ENCODE data around the gene TCP11L2. TPM values are rescaled to one million over a fixed set of nuclear protein-coding genes. Genes with fewer than 3 reads are reported as not detected.

TCP11L2 gene
- total and polyA plus RNA-seq, 2 of the 13 experiments (the other 11 are each of a cell fraction or from before 2014, with no cell fraction given) = 4.6 to 24.1 TPM

DNA sequence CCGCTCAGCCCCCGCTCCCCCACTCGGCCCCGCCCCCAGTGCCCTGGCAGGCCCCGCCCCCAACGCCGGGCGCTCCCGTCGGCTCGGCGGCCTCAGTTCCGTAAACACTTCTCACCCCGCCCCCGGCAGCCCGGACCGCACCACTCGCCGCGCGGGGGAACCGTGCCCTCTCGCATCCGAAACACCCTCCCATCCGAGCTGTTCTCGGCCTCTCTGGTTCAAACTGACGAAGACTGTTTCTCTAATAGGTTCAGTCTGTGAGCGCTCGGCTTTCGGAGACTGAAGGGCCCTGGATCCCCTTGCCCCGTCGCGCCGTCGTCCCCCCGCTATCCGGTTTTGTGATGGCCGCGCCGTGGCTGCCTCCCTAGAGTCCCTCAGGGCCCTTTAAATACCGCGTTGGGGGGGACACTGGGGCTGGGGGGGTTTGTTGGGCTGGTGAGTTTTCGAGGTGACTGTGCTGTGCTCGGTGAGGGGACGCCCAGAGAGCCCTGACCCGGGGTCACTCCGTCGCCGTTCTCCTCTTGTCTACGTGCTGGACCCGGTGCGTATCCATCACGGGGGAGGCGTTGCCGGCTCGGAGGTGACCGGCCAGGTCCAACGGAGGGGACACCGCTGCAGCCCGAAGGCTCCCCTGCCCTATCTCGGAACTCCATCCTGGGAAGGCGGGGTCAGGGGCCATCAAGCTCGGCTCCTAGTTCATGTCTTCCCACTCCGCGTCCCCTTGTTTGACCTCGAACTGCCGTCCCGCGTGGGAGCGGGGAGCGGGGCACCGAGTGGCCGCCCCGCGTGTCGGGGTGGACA is at the start of gene TCP11L2 (continued):
- TF ChIP-seq ZNF274 (CRISPR knock-in tag; IDR thresholded peaks at IDR 0.05) = no peak
- no peak; the same call in 1 of the 2 replicates for TF ChIP-seq ZNF343 (CRISPR knock-in tag; IDR thresholded peaks at IDR 0.05)
- no peak for TF ChIP-seq ZNF557 (CRISPR knock-in tag; IDR thresholded peaks at IDR 0.05)
- no peak for TF ChIP-seq ZNF232 (CRISPR knock-in tag; IDR thresholded peaks at IDR 0.05; ENCODE audit: borderline replicate concordance)
- peak; percentile 42 to 56; a peak in 3 of 4 replicates for TF ChIP-seq POLR2A (IDR thresholded peaks at IDR 0.05; ENCODE audit: insufficient read depth in 1 of 2, low read depth in 2 of 2, low read length in 2 of 2)
- peak; percentile 25; the same call in 1 of the 2 replicates for TF ChIP-seq ZNF230 (CRISPR knock-in tag; IDR thresholded peaks at IDR 0.05)
- TF ChIP-seq ZNF552 (CRISPR knock-in tag; IDR thresholded peaks at IDR 0.05; ENCODE audit: borderline replicate concordance) = 0 out of 2 replicates have a peak, but pooled peaks have one; percentile 22
- TF ChIP-seq ZNF639 (CRISPR knock-in tag; conservative IDR thresholded peaks at IDR 0.05) = no peak
- no peak; the same call in 1 of the 2 replicates for TF ChIP-seq POLR2AphosphoS5 (IDR thresholded peaks at IDR 0.05; ENCODE audit: low read depth, low read length)
- no peak for TF ChIP-seq ZNF646 (CRISPR knock-in tag; IDR thresholded peaks at IDR 0.05)
- TF ChIP-seq, protein P1, sequence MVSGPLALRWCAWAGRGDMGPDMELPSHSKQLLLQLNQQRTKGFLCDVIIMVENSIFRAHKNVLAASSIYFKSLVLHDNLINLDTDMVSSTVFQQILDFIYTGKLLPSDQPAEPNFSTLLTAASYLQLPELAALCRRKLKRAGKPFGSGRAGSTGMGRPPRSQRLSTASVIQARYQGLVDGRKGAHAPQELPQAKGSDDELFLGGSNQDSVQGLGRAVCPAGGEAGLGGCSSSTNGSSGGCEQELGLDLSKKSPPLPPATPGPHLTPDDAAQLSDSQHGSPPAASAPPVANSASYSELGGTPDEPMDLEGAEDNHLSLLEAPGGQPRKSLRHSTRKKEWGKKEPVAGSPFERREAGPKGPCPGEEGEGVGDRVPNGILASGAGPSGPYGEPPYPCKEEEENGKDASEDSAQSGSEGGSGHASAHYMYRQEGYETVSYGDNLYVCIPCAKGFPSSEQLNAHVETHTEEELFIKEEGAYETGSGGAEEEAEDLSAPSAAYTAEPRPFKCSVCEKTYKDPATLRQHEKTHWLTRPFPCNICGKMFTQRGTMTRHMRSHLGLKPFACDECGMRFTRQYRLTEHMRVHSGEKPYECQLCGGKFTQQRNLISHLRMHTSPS (CRISPR knock-in tag; IDR thresholded peaks at IDR 0.05; ENCODE audit: low read depth) = no peak
- TF ChIP-seq ZNF329 (CRISPR knock-in tag; IDR thresholded peaks at IDR 0.05; ENCODE audit: low read depth) = no peak
- no peak for TF ChIP-seq SETDB1 (CRISPR knock-in tag; IDR thresholded peaks at IDR 0.05; ENCODE audit: borderline replicate concordance)
- no peak for TF ChIP-seq CC2D1A (CRISPR knock-in tag; IDR thresholded peaks at IDR 0.05)
- no peak for TF ChIP-seq NPAS2 (CRISPR knock-in tag; IDR thresholded peaks at IDR 0.05; ENCODE audit: borderline replicate concordance)
- TF ChIP-seq USF2 (IDR thresholded peaks at IDR 0.05; ENCODE audit: low read depth, low read length) = no peak
- TF ChIP-seq USF2 (CRISPR knock-in tag; IDR thresholded peaks at IDR 0.05; ENCODE audit: borderline replicate concordance) = no peak
- peak; percentile 30; the same call in 1 of the 2 replicates for TF ChIP-seq DR1 (CRISPR knock-in tag; IDR thresholded peaks at IDR 0.05)
